GM18873 (cell line): Measurements from ENCODE around the gene CXorf38.
"Not testable (repeated sequence)": the region's sequence is repeated elsewhere in the genome, so short reads cannot be mapped to it uniquely, and the experiment has no call there.

Source experiments
- ATAC-seq: cut with Tn5 transposase; IDR thresholded peaks from one replicate; pipeline ENCODE4 v1.9.1; 2021; ENCODE audit warnings: mild to moderate bottlenecking, moderate library complexity, moderate number of reproducible peaks; ENCODE audit not compliant: unreplicated experiment, low FRiP score

CXorf38 gene

DNA sequence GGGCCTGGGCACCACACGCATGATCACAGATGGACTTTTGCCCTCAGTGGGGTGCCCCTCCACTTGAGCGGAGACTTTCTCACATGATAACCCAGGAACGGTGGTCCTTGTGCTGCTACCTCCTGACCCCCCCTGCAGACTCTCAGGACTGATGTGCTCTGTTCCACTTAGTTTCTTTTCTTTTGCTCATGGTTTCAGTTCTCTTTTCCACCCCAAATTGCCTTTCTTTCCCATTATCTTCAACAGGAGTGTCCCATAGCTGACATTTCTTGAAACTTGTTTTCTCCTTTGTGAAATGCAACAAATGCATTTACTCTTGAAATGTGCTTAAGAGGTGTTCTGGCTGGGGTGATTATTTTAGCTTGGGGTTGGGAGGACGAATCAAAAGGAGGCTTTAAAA, 15.2 kb downstream of the CXorf38 start:
- ATAC-seq: no peak

DNA sequence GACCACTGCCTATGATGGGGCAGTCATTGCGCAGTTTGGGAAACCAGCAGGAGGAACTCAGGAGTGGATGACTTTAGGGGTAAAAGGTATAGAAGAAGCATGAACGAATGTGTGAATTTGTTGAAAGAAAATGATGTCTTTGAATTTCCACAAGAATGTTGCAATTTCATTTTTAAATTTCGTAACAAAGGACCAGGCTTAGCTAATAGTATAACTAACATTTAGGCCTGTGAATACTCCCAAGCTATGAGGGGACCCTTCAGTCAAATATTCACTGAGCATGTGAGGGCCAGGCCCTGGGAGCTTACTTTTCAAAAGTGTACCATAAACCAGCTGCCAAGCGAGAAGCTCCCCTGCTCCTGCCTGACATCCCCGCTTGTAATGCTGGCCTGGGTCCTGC, 18.9 kb downstream of the CXorf38 start:
- ATAC-seq: no peak

DNA sequence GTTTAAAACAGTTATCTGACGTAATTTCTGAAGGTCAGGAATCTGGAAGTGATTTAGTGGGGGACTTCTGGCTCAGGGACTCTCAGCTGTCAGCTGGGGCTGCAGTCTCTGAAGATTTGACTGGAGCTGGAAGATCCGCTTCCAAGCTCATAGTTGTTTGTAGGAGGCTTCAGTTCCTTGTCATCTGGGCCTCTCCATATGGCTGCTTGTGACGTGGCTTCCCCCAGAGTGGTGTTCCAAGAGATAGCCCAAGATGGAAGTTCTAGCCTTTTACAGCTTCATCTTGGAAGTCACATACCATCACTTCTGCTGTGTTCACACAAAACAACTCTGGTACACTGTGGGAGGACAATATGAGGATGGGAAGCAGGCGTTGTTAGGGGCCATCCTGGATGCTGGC, 22.1 kb downstream of the CXorf38 start:
- ATAC-seq: no peak

DNA sequence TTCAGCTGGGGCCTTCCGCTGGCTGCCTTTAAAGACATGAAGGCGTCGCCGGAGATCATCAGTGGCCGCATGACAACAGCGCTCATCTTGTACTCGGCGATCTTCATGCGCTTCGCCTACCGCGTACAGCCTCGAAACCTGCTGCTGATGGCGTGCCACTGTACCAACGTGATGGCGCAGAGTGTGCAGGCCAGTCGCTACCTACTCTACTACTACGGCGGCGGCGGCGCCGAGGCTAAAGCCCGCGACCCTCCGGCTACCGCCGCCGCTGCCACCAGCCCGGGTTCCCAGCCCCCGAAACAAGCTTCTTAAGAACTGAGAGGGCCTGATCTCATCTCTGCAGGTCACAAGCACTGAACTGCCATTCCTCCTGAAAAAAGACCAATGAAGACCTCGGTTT, 23.7 kb downstream of the CXorf38 start:
- ATAC-seq: no peak

DNA sequence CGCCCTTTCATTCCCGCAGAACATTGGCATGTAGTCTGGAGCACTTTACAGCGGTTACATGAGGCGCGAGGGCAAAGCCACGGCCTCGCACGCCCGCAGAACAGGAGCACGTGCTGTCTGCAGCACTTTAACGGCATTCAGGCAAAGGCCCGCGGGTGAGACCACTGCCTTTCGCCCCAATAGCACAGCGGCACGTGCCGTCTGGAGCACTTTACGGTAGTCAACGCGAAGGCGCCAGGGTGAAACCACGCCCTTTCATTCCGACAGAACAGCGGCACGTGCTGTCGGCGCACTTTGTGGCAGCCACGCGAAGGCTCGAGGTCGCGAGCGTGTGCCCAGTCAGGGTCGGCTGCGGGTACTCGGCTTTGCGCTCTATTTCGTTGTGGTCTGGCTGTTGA, 24.2 kb downstream of the CXorf38 start, which contains the start of gene MPC1L:
Gene MPC1L, plus strand, starts transcription at position 290 of the 398 bp plus-strand sequence. CDS start 138 bp downstream, outside the sequence.
- no peak for ATAC-seq

DNA sequence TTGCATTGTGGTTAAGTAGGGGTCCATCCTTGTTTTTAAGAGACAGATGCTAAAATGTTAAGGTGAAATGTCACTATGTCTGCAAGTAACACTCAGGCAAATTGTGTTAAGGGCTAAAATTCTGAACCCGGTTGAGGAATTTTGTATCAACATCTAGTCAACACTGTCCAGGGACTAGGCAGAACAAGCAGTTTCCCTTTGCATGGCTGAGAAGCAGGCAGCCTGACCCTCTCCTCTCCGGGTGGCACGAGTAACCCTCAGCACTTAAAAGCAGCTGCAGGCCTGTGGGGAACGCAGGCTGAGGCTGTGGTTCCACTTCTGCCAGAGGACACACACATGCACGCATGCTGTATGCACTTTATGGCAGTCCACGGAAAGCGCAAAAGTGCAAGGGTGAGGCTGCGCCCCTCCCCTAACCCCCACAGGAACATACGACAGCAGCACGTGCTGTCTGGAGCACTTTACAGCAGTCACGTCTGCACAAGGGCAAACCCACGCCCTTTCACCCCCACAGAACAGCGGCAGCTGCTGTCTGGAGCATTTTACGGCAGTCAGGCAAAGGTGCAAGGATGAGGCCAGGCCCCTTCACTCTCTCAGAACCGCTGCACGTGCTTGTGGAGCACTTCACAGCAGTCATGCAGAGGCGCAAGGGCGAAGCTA, 24.8 kb downstream of the CXorf38 start:
- ATAC-seq: no peak

DNA sequence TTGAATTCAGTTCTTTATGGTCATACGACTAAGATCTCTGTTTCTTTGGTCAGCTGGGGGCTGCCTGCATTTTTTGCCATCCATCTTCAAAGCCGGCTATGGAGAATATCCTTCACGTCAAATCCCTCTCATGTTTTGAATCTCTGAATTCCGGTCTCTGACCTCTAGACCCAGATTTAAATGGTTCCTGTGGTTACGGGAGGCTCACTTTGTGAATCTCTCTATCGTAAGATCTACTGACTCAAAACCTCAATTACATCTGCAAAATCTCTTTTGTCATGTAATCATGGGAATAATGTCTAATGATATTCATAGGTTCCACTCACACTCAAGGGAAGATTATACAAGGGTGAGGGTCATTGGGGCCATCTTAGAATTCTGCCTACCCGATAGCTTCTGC, 29.8 kb downstream of the CXorf38 start:
- no peak for ATAC-seq

DNA sequence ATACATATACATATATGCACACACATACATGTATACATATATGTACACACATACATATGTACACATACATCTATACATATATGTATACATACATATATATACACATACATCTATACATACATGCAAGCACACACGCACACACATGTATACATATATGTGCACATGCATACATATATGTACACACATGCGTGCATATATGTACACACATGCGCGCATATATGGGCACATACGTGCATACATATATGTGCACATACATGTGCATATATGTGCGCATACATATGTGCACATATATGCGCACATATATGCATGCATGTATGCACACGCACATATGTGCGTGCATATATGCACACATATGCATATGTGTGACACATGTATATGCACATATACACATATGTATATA, 31.4 kb downstream of the CXorf38 start:
- ATAC-seq: no peak

DNA sequence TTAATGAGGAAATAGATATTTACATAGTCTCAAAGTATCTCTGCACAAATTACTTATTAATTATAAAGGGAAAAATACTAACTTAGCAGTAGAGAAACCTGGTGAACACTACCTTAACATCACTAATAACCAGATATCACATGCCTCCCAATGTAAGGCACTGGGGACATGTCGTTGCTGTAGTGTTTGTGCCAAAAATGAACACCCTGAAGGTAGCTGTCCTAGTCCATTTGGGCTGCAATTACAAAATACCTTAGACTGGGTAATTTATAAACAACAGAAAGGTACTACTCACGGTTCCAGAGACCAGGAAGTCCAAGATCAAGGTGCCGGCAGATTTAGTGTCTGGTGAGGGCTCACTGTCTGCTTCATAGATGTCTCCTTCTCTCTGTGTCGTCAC, 34.9 kb downstream of the CXorf38 start:
- no peak for ATAC-seq

DNA sequence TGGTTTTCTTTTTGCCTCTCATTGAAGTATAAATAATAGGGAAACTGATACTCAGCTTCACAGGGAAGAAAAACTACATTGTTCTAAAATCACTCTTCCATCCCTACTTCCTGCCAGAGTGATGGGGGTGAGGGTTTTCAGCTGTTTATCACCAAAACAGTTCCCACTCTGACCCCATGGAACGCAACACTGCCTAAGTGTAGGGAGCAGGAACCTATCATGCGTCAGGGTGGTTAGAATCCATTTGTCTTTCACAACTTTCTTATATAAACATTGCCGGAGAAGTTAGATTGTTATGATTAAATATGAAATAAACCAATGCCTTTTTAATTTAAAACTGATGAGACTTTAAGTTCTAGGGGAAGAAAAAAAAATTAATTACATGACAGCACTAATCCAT, 40.0 kb downstream of the CXorf38 start:
- ATAC-seq: no peak

DNA sequence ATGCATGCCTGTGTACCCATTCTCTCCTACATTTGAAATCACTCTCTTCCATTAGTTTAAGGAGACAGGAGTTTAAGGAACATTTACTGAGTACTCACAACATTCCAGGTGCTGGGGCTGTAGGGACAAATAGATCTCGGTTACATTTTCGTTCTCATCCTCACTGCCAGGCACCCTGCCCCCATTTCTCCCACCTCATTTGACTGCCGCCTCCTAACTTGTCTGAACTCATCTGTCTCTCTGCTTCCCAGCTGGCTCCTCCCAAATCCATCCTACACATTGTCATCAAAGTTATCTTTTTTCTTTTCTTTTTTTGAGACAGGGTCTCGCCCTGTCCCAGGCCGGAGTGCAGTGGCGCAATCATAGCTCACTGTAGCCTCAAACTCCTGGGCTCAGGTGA, 43.9 kb downstream of the CXorf38 start:
- ATAC-seq: no peak

DNA sequence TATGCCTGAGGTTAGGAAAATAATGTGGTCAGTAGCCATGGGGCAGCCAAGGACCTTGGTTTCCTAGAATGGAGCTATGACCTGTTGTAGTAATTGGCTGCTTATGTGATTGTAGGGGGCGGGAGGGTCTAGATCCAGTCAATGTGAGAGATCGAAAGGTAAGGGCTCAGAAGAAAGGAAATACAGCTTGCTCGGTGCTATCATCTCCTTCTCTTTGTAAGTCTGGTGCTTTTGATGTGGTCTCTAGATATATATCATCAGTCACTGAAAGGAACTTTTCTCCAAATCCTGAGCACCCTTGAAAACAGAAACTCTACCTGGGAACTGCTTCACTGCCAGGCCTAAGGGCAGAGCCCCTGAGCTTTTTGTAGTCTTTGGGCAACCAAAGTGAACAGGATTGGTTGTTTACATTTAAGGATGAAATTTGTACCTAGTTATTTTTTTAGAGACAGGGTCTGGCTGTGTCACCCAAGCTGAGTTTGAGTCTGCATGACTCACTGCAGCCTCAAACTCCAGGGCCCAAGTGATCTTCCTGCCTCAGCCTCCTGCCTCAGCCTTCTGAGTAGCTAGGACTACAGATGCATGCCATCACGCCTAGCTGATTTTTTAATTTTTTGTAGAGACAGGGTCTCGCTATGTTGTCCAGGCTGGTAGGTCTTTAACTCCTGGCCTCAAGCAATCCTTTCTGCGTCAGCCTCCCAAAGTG, 57.6 kb downstream of the CXorf38 start:
- not testable (repeated sequence) for ATAC-seq

DNA sequence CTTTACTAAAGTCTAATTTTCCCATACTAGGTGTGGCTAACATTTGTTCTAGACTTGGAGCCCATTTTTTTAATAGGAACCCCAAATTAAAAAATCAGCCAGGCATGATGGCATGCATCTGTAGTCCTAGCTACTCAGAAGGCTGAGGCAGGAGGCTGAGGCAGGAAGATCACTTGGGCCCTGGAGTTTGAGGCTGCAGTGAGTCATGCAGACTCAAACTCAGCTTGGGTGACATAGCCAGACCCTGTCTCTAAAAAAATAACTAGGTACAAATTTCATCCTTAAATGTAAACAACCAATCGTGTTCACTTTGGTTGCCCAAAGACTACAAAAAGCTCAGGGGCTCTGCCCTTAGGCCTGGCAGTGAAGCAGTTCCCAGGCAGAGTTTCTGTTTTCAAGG, 59.7 kb downstream of the CXorf38 start:
- not testable (repeated sequence) for ATAC-seq

DNA sequence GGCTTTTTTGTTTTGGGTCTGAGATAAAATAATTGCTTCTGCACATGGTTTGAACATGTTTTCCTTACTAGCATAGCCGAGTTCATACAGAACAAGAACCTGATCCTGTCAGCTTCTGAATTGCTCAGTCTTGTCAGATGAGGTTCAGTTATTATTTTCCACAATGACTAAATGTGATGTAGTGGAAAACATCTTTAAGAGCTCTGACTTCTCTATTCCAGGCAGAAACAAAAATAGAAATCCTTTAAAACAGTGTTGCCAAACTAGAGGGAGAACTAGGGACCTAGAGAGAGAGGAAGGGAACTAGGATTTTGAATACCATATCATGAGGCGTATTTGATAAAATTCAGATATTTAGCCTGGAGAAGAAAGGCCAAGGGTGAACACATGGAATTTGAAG, 64.5 kb downstream of the CXorf38 start:
- no peak for ATAC-seq

DNA sequence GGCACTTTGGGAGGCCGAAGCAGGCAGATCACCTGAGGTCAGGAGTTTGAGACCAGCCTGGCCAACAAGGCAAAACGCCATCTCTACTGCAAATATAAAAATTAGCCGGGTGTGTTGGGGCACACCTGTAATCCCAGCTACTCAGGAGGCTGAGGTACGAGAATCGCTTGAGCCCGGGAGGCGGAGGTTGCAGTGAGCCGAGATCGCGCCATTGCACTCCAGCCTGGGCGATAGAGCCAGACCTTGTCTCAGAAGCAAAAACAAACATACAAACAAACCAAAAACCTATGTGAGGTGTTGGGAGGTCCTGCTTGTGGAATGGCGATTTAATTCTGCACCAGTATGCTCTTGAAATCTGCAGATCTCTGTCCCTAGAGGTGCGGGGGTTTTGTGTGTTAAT, 65.2 kb downstream of the CXorf38 start:
- ATAC-seq: not testable (repeated sequence)

DNA sequence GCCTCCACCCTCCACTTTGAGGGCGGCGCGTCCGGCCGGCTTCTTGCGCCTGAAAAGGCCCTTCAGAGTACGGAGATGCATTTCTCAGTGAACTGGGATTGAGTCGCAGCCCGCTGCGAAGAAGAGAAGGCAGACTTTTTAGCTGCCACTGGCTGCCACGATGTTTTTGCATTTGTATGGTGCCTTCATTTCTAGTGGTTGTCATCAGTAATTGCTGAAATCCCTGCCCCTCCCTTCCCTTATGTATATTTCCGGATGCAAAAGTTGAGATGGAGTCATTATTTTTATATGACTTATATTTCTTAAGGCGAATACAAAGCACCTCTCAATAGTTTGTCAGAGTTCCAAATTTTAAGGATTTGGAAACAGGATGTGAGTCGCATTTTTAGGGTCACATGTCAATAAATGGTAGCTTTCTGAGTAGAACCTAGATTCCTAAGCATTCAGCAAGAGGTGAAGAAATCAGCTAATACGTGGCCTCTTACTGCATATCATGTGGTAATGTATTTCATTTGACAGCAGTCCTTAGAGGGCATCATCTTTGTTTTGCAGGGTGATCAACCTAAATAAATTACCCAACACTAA, 65.9 kb downstream of the CXorf38 start:
- ATAC-seq: no peak

DNA sequence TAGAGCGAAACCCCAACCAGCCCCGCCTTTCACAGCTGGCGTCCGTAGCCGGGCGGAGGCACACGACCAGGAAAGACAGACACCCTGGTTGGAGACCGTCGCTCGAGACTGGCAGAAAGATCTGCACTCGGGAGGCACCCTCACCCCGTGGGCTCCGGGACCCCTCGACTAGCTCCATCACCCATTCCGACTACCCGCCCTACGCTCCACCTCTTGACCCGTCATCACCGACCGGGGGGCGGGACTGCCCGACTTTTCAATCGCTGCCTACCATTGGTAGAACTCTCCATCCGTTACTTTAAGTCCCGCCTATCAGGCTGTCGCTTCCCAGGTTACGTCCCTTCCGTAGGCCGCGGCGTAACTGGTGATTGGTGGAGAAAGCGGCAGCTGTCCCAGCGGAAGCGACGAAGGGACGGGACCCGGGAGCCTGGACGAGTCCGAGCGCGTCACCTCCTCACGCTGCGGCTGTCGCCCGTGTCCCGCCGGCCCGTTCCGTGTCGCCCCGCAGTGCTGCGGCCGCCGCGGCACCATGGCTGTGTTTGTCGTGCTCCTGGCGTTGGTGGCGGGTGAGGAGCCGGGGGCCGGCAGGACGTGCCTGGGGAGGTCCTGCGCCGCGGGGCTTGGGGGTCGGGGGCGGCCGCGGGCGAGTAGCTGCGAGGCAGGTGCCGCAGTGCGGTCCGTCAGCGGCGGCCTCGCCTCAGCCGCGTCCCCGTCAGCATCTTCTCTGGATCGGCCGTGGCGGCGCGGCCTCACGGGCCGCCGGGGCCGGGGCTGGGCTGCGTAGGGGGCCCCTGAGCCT, 66.6 kb downstream of the CXorf38 start, which contains the start of gene ATP6AP2:
Gene ATP6AP2, plus strand, starts transcription at position 434 of the 799 bp plus-strand sequence. Its CDS starts 96 bp downstream, at position 530.
- peak; percentile 96 for ATAC-seq

DNA sequence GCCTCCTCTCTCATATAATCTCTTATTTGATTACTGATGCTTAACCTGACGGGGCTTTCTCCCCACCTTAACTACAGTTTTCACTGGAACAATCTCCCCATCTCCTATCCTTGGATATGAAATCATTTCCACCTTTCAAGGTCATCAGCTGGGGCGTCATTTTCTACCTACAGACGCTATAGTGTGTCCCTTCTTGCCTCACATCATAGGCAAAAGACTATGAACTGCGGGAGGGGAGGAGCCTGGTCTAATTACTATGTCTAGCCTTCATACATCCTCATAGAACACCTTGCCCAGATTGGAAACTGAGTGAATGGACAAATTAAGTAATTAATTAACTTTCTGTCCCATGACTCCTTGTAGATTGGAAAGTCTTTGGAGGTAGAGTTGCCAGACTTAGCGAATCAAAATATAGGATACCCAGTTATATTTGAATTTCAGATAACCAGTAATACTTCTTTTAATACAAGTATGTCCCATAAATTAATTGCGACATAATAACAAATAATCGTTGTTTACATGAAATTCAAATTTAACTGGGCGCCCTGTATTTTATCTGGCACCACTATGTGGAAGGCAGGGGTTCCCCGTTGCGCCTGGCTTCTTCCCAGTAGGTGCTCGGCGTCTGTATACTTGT, 67.3 kb downstream of the CXorf38 start:
- ATAC-seq: no peak

DNA sequence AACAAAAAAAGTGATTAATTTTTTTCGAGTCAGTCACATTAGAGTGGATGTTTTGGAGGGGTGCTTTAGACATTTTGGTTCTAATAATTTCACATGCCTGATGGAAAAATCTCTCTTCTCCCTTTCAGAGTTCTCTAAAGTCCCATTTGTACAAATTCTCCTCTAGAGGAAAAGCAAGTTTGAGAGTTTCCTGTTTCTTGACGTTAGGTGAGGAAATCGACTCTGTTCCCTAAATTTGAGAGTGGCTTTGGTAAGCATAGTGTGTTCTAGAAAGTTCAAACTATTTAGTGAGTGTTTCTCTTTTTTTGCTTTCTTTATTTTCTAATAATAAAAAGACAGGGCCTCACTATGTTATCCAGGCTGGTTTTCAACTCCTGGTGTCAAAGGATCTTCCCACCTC, 68.2 kb downstream of the CXorf38 start:
- no peak for ATAC-seq

DNA sequence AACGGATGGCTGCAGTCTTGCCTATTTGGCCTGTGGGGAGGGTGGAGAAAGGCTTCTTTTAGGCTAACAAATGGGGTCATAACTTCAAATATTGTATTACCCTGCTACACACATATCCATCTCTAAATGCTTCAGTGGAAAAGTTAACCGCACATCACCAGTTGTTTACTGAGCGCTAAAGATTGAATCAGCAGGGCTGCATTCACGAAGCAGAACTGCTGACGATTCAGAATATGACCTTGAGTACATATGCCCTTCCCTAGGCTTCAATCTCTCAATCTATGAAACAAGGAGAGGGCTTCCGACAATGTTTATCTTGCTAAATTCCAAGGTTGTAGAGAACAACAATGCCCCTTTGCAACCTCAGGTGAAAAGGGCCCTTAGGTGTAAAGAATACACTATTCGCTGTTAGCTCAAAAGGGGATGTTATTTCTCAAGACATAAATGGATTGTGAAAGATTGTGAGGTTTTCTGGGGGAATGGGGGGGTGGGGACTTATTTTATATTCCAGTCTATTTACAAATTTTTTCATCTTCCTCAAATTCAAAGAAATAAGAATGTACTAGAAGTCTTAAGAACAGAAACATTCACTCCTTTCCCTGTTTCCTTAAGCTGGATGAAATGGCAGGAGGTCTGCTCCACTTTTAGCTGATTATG, 69.2 kb downstream of the CXorf38 start:
- no peak for ATAC-seq
